GM23248 (cell line): ENCODE measurements around the gene DHX32.

Experiments used
- EZH2 ChIP-seq: fragments of 200-600 bp; sonication (generic); IDR thresholded peaks from 2 replicates; pipeline ENCODE4 v1.6.1; 2018; ENCODE audit warnings: antibody characterized with exemption, mild to moderate bottlenecking; ENCODE audit not compliant: insufficient read depth, poor library complexity, severe bottlenecking
- EZH2phosphoT487 ChIP-seq: fragments of 200-600 bp; sonication (generic); IDR thresholded peaks from 2 replicates; pipeline ENCODE4 v1.6.1; 2018; ENCODE audit warnings: antibody characterized with exemption, moderate library complexity, mild to moderate bottlenecking, low read depth; ENCODE audit not compliant: insufficient read depth

DNA sequence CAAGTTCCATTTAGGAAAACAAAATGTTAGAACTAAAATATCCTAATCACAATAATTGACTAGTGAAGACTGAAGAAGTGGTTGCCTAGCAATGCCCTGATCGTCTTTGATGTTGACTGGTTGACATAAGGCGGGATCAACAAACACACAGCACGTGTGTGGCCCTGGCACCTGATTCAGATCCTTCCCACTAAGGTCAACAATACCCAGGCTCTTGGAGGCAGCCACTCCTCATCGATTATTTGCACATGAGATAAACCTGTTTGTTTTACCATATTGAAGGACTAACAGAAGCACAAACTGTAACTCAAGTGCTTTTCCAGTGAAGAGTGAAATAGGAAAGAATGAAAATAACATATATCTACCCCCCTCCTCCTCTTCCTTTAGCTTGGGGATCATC is 30.9 kb upstream of the DHX32 start:
- TF ChIP-seq EZH2phosphoT487 = no peak
- TF ChIP-seq EZH2 = no peak
